Measurements from ENCODE around the gene CAMTA1.

The CAMTA1 gene

GRCh38 chr1:7503691-7504437, 718.6 kb downstream of the CAMTA1 start:
- Mint-ChIP-seq H3K36me3 (no peaks in the 10 kb centered on the region), H3K9me3 (no peaks in the 10 kb centered on the region), H3K4me1 (no peaks in the 10 kb centered on the region), H3K27me3 (no peaks in the 10 kb centered on the region), H3K4me3 (no peak overlapping the region), H3K27ac (no peak overlapping the region)

DNA sequence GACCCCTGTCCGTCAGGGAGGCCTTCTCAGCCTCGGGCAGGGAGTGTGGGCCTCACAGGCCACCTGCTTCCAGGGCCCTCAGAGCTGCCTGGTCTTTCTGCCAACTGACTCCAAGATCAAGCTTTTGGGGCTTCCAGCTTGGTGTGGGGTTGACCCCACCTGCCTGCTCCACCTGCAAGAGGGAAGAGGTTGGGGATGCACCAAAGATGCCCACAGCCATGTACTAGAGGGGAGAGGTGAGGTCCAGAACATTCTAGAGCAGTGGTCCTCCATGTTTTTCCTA, 719.1 kb downstream of the CAMTA1 start:
- Mint-ChIP-seq H3K27ac (no peak overlapping the region), H3K4me3 (no peak overlapping the region), H3K9me3 (no peaks in the 10 kb centered on the region), H3K27me3 (no peaks in the 10 kb centered on the region), H3K4me1 (no peaks in the 10 kb centered on the region), H3K36me3 (no peaks in the 10 kb centered on the region)

DNA sequence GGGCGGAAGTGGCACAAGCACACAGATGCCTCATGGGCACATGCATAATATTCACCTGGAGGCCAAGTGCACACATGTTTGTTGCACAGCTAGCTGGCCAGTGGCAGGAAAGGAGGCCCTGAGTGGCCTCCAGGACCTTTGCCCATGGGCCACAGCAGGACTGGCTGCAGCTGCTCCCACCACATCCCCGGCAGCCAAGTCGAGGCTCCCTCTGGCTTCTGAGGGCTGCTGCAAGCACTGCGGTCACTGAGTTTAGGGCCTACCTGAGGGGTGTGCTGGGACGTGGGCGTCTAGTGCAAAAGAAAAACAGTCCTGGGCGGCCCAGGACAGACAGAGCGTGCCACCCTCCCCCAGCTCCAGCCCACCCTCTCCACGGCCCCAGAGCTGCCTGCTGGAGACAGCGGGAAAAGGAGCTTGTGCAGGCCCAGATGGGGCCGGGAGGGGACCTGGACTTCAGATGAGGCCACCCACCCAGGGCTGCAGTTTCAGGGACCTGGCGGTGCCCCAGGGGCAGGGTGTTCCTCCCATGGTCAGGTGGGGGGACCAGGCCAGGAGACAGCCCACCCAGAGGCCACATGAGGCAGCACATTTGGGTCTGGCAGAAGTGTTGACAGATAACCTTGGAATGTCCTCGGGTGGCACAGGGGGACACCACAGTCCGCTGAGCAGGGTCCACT, 720.0 kb downstream of the CAMTA1 start:
- no peaks in the 10 kb centered on the region for H3K9me3 Mint-ChIP-seq
- H3K4me1 Mint-ChIP-seq: no peaks in the 10 kb centered on the region
- H3K4me3 Mint-ChIP-seq: no peak overlapping the region
- H3K36me3 Mint-ChIP-seq: no peaks in the 10 kb centered on the region
- H3K27ac Mint-ChIP-seq: no peak overlapping the region
- no peaks in the 10 kb centered on the region for H3K27me3 Mint-ChIP-seq

- Mint-ChIP-seq H3K4me1 (no peaks in the 10 kb centered on the region), H3K4me3 (no peak overlapping the region), H3K36me3 (no peaks in the 10 kb centered on the region), H3K27ac (no peak overlapping the region), H3K9me3 (no peaks in the 10 kb centered on the region), H3K27me3 (no peaks in the 10 kb centered on the region)
Observed at GRCh38 chr1:7505771-7506453, 720.7 kb downstream of the CAMTA1 start.

- H3K36me3 Mint-ChIP-seq: no peaks in the 10 kb centered on the region
- no peaks in the 10 kb centered on the region for H3K9me3 Mint-ChIP-seq
- H3K4me1 Mint-ChIP-seq: no peaks in the 10 kb centered on the region
- H3K27me3 Mint-ChIP-seq: no peaks in the 10 kb centered on the region
- H3K27ac Mint-ChIP-seq: no peak overlapping the region
- no peak overlapping the region for H3K4me3 Mint-ChIP-seq
Observed at GRCh38 chr1:7506454-7507284, 721.4 kb downstream of the CAMTA1 start.

GRCh38 chr1:7507285-7508019, 722.2 kb downstream of the CAMTA1 start:
- no peaks in the 10 kb centered on the region for H3K9me3 Mint-ChIP-seq
- no peaks in the 10 kb centered on the region for H3K36me3 Mint-ChIP-seq
- H3K4me1 Mint-ChIP-seq: no peaks in the 10 kb centered on the region
- peaks cover 3% of the 10 kb centered on the region for H3K27me3 Mint-ChIP-seq
- no peak overlapping the region for H3K27ac Mint-ChIP-seq
- H3K4me3 Mint-ChIP-seq: no peak overlapping the region

- Mint-ChIP-seq H3K4me3 (no peak overlapping the region), H3K27ac (no peak overlapping the region), H3K9me3 (no peaks in the 10 kb centered on the region), H3K36me3 (no peaks in the 10 kb centered on the region), H3K4me1 (no peaks in the 10 kb centered on the region), H3K27me3 (peaks cover 8% of the 10 kb centered on the region)
Observed at GRCh38 chr1:7508052-7508933, 723.0 kb downstream of the CAMTA1 start.

GRCh38 chr1:7508934-7509519, 723.8 kb downstream of the CAMTA1 start:
- Mint-ChIP-seq H3K27ac (no peak overlapping the region), H3K36me3 (no peaks in the 10 kb centered on the region), H3K27me3 (peaks cover 8% of the 10 kb centered on the region), H3K4me1 (no peaks in the 10 kb centered on the region), H3K9me3 (no peaks in the 10 kb centered on the region), H3K4me3 (no peak overlapping the region)

- Mint-ChIP-seq H3K36me3 (no peaks in the 10 kb centered on the region), H3K9me3 (no peaks in the 10 kb centered on the region), H3K4me1 (no peaks in the 10 kb centered on the region), H3K4me3 (no peak overlapping the region), H3K27me3 (peaks cover 8% of the 10 kb centered on the region), H3K27ac (no peak overlapping the region)
Observed at GRCh38 chr1:7509598-7509997, 724.3 kb downstream of the CAMTA1 start.

GRCh38 chr1:7510389-7510931, 725.2 kb downstream of the CAMTA1 start:
- Mint-ChIP-seq H3K27me3 (peaks cover 8% of the 10 kb centered on the region), H3K4me3 (no peak overlapping the region), H3K27ac (no peak overlapping the region), H3K36me3 (no peaks in the 10 kb centered on the region), H3K9me3 (no peaks in the 10 kb centered on the region), H3K4me1 (no peaks in the 10 kb centered on the region)

DNA sequence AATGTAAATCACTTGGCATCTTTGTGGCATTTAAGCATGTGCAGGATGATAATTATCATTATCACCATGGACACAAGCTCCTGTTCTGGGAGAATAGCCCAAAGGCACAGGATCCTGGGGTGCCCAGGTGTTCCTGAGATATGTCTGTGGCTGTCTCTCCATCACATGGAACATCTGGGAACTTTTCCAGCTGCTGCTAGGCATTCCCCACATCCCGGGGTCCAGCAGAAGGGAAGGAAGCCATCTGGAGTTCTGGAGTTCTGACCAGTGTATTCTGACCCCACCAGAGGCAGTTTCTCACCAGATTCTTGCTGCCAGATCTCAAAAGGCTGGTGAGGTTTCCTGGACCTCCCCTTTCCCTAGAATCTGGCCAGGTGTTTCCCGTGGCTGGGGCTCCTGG, 726.1 kb downstream of the CAMTA1 start:
- peaks cover 8% of the 10 kb centered on the region for H3K27me3 Mint-ChIP-seq
- H3K4me1 Mint-ChIP-seq: no peaks in the 10 kb centered on the region
- no peaks in the 10 kb centered on the region for H3K36me3 Mint-ChIP-seq
- no peak overlapping the region for H3K4me3 Mint-ChIP-seq
- no peaks in the 10 kb centered on the region for H3K9me3 Mint-ChIP-seq
- H3K27ac Mint-ChIP-seq: no peak overlapping the region

- Mint-ChIP-seq H3K4me3 (no peak overlapping the region), H3K27me3 (peaks cover 11% of the 10 kb centered on the region), H3K9me3 (no peaks in the 10 kb centered on the region), H3K4me1 (no peaks in the 10 kb centered on the region), H3K36me3 (no peaks in the 10 kb centered on the region), H3K27ac (no peak overlapping the region)
Observed at GRCh38 chr1:7513081-7513480, 727.8 kb downstream of the CAMTA1 start.

DNA sequence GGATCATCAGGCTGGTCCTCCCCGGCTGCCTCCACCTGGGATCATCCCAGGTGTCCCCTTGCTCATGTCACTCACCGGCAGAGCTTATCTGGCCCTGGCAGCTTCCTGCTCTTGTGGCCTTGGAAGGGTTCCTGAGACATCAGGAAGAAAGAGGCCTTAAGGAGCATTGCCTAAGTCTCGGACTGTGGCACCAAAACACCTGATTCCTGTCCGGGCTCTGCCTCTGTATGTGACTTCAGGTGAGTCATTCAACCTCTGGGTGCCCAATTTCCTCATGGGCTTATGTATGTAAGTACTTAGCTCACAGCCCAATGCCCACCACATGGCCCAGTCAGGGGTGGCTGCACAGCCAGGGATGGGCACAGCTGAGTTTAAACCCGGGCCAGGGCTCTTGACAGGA, 729.9 kb downstream of the CAMTA1 start:
- Mint-ChIP-seq H3K27me3 (peaks cover 11% of the 10 kb centered on the region), H3K36me3 (no peaks in the 10 kb centered on the region), H3K4me3 (no peak overlapping the region), H3K27ac (no peak overlapping the region), H3K4me1 (no peaks in the 10 kb centered on the region), H3K9me3 (no peaks in the 10 kb centered on the region)

- peak overlapping the region; percentile 62 for H3K27ac Mint-ChIP-seq
- no peaks in the 10 kb centered on the region for H3K36me3 Mint-ChIP-seq
- no peaks in the 10 kb centered on the region for H3K4me1 Mint-ChIP-seq
- no peaks in the 10 kb centered on the region for H3K9me3 Mint-ChIP-seq
- H3K27me3 Mint-ChIP-seq: peaks cover 11% of the 10 kb centered on the region
- H3K4me3 Mint-ChIP-seq: no peak overlapping the region
Observed at GRCh38 chr1:7515904-7516303, 730.6 kb downstream of the CAMTA1 start.
